HepG2 (cell line): ENCODE results near the gene AUH. TPM values are rescaled to one million over a fixed set of nuclear protein-coding genes. Genes with fewer than 3 reads are reported as not detected.

Source experiments
- KDM3A ChIP-seq: IDR thresholded peaks from 2 replicates; pipeline ENCODE4 v1.6.1; 2018; ENCODE audit warnings: low read depth, missing compliant biosample characterization
- MIXL1 ChIP-seq: IDR thresholded peaks from 2 replicates; pipeline ENCODE4 v1.6.1; 2016
- MXI1 ChIP-seq: IDR thresholded peaks from 3 replicates; pipeline ENCODE4 v1.6.1; 2012; ENCODE audit warnings: low read depth, low read length, inconsistent platforms, borderline replicate concordance
- NCOA5 ChIP-seq: sonication (generic); formaldehyde crosslinking; IDR thresholded peaks from 2 replicates; pipeline ENCODE4 v1.4.0; 2020; ENCODE audit warnings: missing genetic modification reagents
- NFIC ChIP-seq: IDR thresholded peaks from 2 replicates; pipeline ENCODE4 v1.6.1; 2012; ENCODE audit warnings: mild to moderate bottlenecking, low read length, inconsistent platforms
- TGIF2 ChIP-seq: IDR thresholded peaks from 2 replicates; pipeline ENCODE4 v1.6.1; 2016; ENCODE audit warnings: control low read depth, missing compliant biosample characterization
- ZNF124 ChIP-seq: sonication (generic); formaldehyde crosslinking; IDR thresholded peaks from 2 replicates; pipeline ENCODE4 v1.4.0; 2020; ENCODE audit warnings: missing genetic modification reagents
- ZNF143 ChIP-seq: sonication (generic); formaldehyde crosslinking; IDR thresholded peaks from 2 replicates; pipeline ENCODE4 v1.4.0; 2020; ENCODE audit warnings: missing genetic modification reagents
- ZNF432 ChIP-seq: sonication (generic); formaldehyde crosslinking; IDR thresholded peaks from 2 replicates; pipeline ENCODE4 v1.5.0; 2020; ENCODE audit warnings: missing genetic modification reagents, mild to moderate bottlenecking, borderline replicate concordance
- ZNF788 ChIP-seq: sonication (generic); formaldehyde crosslinking; IDR thresholded peaks from 2 replicates; pipeline ENCODE4 v1.5.0; 2020; ENCODE audit warnings: mild to moderate bottlenecking, missing genetic modification reagents, borderline replicate concordance
- ZZZ3 ChIP-seq: sonication (generic); formaldehyde crosslinking; IDR thresholded peaks from 2 replicates; pipeline ENCODE4 v1.4.0; 2020; ENCODE audit warnings: missing genetic modification reagents, mild to moderate bottlenecking, borderline replicate concordance
- polyA plus RNA-seq, 8 experiments: library from polyadenylated mRNA; depleted of rRNA in 3 of 8; stranded (reverse) in 7 of 8; unstranded in 1 of 8; fragments of >200 nt; fragmentation: Illumina TruSeq in 4 of 8; extraction: Trizol in 4 of 8; gene quantifications; 2 replicates each; pipeline versions ENCODE4 v1.2.1 to v1.2.3, GENCODE V29; 2011 to 2016; ENCODE audit warnings: low read depth in 4 of 8, missing spikeins in 1 of 8, mixed read lengths in 1 of 8; ENCODE audit not compliant: insufficient read depth in 1 of 8
- total RNA-seq, 5 experiments: library from RNA; depleted of rRNA; stranded (reverse); fragments of >200 nt; fragmentation: Illumina TruSeq; extraction: Trizol; gene quantifications; 2 replicates each; pipeline ENCODE4 v1.2.3, GENCODE V29; 2016; ENCODE audit warnings: low read depth in 1 of 5
- TF ChIP-seq, protein P1 (sequence below): sonication (generic); formaldehyde crosslinking; IDR thresholded peaks from 2 replicates; pipeline ENCODE4 v1.4.0; 2020; ENCODE audit warnings: missing genetic modification reagents, borderline replicate concordance
- TF ChIP-seq, protein P2 (sequence below): sonication (generic); formaldehyde crosslinking; IDR thresholded peaks from 2 replicates; pipeline ENCODE4 v1.4.0; 2020; ENCODE audit warnings: missing genetic modification reagents, borderline replicate concordance
- TF ChIP-seq, protein P3 (sequence below): IDR thresholded peaks from 2 replicates; pipeline ENCODE4 v1.6.1; 2016; ENCODE audit warnings: control low read depth
- TF ChIP-seq, protein P4 (sequence below): sonication (generic); formaldehyde crosslinking; IDR thresholded peaks from 2 replicates; pipeline ENCODE4 v1.5.0; 2020; ENCODE audit warnings: mild to moderate bottlenecking, missing genetic modification reagents, borderline replicate concordance

The AUH gene
- total and polyA plus RNA-seq, 2 of the 13 experiments (the other 11 are each of a cell fraction or from before 2014, with no cell fraction given): 25.8 to 31.9 TPM

DNA sequence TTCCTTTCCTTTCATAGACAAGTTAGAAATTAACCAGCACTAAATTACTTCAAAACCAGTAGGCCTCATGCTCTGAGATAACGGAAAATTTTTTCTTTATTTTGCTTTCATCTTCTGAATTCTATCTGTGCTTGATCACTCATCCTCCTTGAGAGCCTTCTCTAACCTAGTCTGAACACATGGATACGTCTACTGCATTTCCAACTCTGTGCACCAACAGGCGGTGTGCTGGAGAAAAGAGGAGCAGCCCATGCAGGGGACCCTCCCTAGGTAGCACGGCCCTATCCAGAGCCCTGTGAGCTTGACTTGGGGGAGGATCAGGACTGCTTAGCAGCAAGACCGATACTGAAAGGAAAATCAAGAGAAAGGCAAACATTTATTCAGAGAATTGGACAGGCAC, 149.8 kb downstream of the AUH start (continued):
- TF ChIP-seq NCOA5 (CRISPR knock-in tag) (no peak), MXI1 (no peak), ZNF788 (no peak; the same call in 1 of the 2 replicates), MIXL1 (CRISPR knock-in tag) (no peak), TGIF2 (no peak), ZZZ3 (CRISPR knock-in tag) (no peak), ZNF124 (CRISPR knock-in tag) (no peak), KDM3A (CRISPR knock-in tag) (no peak), ZNF432 (CRISPR knock-in tag) (no peak), ZNF143 (no peak), NFIC (no peak)
- TF ChIP-seq, protein P1, sequence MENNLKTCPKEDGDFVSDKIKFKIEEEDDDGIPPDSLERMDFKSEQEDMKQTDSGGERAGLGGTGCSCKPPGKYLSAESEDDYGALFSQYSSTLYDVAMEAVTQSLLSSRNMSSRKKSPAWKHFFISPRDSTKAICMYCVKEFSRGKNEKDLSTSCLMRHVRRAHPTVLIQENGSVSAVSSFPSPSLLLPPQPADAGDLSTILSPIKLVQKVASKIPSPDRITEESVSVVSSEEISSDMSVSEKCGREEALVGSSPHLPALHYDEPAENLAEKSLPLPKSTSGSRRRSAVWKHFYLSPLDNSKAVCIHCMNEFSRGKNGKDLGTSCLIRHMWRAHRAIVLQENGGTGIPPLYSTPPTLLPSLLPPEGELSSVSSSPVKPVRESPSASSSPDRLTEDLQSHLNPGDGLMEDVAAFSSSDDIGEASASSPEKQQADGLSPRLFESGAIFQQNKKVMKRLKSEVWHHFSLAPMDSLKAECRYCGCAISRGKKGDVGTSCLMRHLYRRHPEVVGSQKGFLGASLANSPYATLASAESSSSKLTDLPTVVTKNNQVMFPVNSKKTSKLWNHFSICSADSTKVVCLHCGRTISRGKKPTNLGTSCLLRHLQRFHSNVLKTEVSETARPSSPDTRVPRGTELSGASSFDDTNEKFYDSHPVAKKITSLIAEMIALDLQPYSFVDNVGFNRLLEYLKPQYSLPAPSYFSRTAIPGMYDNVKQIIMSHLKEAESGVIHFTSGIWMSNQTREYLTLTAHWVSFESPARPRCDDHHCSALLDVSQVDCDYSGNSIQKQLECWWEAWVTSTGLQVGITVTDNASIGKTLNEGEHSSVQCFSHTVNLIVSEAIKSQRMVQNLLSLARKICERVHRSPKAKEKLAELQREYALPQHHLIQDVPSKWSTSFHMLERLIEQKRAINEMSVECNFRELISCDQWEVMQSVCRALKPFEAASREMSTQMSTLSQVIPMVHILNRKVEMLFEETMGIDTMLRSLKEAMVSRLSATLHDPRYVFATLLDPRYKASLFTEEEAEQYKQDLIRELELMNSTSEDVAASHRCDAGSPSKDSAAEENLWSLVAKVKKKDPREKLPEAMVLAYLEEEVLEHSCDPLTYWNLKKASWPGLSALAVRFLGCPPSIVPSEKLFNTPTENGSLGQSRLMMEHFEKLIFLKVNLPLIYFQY (CRISPR knock-in tag): 0 out of 2 replicates have a peak, but pooled peaks have one; percentile 33
- TF ChIP-seq, protein P2, sequence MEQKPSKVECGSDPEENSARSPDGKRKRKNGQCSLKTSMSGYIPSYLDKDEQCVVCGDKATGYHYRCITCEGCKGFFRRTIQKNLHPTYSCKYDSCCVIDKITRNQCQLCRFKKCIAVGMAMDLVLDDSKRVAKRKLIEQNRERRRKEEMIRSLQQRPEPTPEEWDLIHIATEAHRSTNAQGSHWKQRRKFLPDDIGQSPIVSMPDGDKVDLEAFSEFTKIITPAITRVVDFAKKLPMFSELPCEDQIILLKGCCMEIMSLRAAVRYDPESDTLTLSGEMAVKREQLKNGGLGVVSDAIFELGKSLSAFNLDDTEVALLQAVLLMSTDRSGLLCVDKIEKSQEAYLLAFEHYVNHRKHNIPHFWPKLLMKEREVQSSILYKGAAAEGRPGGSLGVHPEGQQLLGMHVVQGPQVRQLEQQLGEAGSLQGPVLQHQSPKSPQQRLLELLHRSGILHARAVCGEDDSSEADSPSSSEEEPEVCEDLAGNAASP (CRISPR knock-in tag): no peak
- TF ChIP-seq, protein P3, sequence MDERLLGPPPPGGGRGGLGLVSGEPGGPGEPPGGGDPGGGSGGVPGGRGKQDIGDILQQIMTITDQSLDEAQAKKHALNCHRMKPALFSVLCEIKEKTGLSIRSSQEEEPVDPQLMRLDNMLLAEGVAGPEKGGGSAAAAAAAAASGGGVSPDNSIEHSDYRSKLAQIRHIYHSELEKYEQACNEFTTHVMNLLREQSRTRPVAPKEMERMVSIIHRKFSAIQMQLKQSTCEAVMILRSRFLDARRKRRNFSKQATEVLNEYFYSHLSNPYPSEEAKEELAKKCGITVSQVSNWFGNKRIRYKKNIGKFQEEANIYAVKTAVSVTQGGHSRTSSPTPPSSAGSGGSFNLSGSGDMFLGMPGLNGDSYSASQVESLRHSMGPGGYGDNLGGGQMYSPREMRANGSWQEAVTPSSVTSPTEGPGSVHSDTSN: no peak
- TF ChIP-seq, protein P4, sequence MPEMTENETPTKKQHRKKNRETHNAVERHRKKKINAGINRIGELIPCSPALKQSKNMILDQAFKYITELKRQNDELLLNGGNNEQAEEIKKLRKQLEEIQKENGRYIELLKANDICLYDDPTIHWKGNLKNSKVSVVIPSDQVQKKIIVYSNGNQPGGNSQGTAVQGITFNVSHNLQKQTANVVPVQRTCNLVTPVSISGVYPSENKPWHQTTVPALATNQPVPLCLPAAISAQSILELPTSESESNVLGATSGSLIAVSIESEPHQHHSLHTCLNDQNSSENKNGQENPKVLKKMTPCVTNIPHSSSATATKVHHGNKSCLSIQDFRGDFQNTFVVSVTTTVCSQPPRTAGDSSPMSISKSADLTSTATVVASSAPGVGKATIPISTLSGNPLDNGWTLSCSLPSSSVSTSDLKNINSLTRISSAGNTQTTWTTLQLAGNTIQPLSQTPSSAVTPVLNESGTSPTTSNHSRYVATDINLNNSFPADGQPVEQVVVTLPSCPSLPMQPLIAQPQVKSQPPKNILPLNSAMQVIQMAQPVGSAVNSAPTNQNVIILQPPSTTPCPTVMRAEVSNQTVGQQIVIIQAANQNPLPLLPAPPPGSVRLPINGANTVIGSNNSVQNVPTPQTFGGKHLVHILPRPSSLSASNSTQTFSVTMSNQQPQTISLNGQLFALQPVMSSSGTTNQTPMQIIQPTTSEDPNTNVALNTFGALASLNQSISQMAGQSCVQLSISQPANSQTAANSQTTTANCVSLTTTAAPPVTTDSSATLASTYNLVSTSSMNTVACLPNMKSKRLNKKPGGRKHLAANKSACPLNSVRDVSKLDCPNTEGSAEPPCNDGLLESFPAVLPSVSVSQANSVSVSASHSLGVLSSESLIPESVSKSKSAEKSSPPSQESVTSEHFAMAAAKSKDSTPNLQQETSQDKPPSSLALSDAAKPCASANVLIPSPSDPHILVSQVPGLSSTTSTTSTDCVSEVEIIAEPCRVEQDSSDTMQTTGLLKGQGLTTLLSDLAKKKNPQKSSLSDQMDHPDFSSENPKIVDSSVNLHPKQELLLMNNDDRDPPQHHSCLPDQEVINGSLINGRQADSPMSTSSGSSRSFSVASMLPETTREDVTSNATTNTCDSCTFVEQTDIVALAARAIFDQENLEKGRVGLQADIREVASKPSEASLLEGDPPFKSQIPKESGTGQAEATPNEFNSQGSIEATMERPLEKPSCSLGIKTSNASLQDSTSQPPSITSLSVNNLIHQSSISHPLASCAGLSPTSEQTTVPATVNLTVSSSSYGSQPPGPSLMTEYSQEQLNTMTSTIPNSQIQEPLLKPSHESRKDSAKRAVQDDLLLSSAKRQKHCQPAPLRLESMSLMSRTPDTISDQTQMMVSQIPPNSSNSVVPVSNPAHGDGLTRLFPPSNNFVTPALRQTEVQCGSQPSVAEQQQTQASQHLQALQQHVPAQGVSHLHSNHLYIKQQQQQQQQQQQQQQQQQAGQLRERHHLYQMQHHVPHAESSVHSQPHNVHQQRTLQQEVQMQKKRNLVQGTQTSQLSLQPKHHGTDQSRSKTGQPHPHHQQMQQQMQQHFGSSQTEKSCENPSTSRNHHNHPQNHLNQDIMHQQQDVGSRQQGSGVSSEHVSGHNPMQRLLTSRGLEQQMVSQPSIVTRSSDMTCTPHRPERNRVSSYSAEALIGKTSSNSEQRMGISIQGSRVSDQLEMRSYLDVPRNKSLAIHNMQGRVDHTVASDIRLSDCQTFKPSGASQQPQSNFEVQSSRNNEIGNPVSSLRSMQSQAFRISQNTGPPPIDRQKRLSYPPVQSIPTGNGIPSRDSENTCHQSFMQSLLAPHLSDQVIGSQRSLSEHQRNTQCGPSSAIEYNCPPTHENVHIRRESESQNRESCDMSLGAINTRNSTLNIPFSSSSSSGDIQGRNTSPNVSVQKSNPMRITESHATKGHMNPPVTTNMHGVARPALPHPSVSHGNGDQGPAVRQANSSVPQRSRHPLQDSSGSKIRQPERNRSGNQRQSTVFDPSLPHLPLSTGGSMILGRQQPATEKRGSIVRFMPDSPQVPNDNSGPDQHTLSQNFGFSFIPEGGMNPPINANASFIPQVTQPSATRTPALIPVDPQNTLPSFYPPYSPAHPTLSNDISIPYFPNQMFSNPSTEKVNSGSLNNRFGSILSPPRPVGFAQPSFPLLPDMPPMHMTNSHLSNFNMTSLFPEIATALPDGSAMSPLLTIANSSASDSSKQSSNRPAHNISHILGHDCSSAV (CRISPR knock-in tag): no peak
